SKM-1 (cell line): ENCODE measurements around the gene SULT2B1.

ENCODE experiments used
- DNase-seq: peaks from one replicate; lab custom pipeline; 2025; ENCODE audit not compliant: unreplicated experiment; lab: John Stamatoyannopoulos, UW

The SULT2B1 gene

DNA sequence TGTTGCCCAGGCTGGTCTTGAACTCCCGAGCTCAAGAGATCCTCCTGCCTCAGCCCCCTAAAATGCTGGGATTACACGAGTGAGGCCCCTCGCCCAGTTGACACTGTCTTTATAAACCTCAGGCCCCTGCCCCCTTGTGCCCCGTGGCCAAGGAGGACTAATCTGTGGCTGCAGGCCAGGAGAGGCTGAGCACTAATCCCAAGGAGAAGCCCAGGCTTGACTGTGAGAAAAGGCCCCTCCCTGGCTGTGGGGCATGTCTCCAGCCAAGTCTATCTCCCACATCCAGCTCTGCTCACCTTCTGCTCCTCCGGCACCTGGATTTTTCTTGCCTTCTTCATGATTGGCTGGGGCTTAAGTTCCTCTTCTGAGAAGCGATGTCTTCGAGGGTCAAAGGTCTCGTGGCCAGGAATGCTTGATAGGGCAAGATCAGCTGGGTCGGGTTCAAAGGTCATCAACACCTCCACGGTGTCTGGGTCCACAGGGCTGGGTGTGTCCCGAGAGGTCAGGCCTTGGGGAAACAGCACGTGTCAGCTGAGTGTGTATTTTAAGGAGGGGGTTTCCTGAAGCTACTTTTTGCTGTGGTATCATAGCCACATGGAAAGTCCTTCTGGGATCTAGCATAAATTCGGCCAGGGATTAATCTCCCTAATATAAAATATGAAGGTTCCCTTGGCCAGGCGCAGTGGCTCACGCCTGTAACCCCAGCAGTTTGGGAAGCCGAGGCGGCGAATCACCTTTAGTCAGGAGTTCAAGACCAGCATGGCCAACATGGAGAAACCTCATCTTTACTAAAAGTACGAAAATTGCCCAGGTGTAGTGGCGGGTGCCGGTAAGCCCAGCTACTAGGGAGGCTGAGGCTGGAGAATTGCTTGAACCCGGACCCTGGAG, 81.4 kb downstream of the SULT2B1 start:
- DNase-seq, result no peak

GRCh38 chr19:48634036-48634342, 82.0 kb downstream of the SULT2B1 start:
- DNase-seq, result no peak

DNA sequence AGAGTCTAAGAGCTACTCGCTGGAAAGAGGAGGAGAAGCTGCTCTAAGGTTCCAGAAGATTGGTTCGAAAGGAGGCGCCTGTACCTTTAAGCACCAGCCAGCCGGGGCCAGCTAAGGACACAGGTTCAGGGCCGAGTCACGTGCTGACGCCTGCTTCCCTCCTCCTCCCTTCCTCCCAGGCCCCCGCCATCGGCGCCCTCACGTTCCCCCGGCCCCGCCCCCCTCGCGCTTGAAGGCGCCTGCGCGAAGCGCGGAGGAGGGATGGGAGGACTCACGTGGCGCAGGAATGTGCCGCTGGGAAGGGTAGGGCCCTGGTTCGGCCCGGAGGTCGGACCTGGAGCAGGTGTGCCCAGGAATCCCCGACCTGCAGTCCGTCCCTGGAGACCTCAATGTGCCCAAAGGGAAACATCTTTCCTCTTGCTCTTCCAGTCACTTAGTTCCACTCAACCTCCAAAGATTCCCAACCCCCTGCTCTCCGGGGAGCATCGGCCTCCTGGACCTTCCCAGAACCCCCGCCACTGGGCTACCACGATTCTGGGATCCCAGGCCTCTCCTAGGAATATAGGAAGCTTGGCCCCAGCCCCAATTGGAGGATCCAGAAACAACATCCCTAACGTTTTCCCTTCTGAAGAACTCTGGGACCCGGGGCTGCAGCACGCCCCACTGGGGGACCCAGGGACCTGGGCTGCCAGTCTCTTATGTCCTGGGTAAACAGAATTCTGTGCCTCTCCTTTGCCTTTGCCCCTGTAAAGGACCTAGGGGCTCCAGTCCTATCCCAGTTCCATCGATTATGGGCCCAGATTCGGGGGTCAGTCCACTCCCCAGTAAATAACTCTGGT, 82.7 kb downstream of the SULT2B1 start:
- DNase-seq, result peak; percentile 69

GRCh38 chr19:48635263-48635965, 83.4 kb downstream of the SULT2B1 start:
- DNase-seq, result peak; percentile 5

DNA sequence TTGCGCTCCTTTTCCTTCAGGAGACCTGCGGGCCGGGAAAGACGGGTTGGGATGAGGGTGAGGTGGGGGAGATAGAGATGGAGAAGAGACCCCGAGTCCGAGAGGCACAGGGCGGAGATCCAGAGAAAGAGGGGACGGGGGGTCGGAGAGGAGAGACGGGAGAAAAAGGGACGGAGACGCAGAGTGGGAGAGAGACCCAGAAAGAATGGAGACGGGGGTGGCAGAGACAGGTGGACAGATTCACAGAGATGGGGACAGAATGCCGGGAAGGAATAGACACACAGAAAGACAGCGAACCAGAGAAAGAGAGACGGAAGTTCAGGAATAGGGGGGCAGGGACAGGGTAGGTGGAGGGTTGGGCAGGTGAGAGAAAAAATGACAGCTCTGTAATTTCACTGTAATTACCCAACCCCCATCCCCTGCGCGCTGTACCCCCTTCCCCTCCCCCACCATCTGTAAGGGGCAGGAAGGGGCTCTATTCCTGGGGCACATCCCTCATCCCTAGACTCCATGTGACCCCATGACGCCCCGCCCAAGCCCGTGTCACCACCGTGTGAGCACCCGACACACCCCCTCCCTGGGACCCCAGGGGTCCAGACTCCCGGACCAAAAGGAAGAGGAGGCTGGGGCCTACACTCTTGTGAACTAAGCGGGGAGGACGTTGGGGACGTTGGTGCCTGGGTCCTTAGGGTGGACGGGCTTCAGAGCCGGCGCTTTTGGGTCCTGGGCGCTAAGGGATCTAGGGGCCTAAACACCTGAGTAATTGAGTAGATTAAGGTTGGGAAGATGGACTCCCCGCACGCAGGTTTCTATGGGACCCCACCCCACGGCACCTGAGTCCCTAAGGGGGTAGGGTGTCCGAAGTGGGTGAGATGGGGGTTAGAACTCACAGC, 84.2 kb downstream of the SULT2B1 start:
- no peak for DNase-seq

GRCh38 chr19:48636859-48637448, 85.0 kb downstream of the SULT2B1 start, which contains the start of gene DBP:
TSS of gene DBP (minus strand) at chr19:48637379. CDS start at chr19:48636994, 385 bp downstream.
- no peak for DNase-seq

- DNase-seq, result peak; percentile 81
Measured at GRCh38 chr19:48637449-48637947, 85.5 kb downstream of the SULT2B1 start.

DNA sequence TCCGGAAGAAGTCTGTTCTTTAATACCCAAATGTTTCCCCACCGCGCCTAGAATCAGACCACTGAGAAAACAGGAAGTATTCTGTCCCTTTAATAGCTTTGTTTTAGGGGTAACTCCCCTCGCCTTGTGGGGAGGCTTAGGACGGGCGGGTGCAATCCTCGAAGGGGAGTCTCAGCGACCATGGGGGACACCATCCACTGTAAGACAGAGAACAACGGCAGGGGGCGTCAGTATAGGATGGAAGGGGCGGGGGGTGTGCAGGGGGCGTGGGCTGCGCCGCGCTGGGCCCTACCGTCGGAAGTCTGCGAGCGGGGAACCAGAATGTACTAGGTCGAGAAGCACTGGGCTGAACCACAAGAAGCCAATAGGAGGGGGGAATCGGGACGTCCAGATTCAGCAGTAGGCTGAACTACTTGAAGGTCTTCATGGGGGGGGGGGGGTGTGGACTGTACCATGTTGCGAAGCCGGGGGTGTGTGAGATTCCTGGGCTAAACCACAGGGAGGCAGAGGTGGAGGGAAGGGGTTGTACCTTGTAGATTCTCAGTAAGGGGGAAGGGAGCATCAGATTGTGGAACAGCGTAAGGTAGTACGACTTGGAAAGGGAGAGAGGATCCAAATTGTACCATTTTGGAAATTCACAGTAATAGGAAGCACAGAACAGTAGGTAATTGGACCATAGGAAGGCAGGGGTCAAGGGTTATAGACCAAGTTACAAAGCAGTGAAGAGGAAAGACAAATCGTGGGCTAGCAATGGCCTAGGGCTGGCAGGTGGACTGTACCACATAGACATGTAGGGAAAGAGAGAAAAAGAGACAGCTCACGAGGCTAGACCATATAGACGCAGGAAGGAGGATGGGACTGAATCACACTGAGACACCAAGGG, 86.2 kb downstream of the SULT2B1 start:
- DNase-seq, result peak; percentile 61

DNA sequence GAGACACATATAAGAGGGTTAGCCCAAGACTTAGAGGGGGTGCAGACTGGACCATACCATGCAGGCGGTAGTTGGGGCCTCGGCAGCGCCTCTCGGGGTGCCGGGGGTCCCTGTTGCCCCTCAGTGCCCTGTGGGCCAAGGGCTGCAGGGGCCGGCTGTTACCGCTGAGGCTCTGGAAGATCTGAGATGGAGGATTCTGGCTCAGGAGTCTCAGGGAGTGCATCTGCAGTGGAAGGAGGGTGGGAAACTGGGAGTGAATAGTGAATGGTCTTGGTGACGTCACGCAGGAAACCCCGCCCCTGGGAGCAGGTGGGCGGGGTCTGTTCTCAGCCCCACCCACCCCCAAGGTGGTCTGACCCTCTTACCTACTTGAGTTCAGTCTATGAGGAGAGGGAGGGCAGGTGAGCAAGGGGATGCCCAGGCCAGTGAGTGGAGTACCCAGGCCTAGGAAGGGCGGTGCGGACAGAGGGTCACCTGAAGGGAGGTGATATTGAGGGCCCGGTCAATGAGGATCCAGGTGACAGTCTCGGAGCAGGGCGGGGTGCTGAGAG, 86.9 kb downstream of the SULT2B1 start:
- no peak for DNase-seq

DNA sequence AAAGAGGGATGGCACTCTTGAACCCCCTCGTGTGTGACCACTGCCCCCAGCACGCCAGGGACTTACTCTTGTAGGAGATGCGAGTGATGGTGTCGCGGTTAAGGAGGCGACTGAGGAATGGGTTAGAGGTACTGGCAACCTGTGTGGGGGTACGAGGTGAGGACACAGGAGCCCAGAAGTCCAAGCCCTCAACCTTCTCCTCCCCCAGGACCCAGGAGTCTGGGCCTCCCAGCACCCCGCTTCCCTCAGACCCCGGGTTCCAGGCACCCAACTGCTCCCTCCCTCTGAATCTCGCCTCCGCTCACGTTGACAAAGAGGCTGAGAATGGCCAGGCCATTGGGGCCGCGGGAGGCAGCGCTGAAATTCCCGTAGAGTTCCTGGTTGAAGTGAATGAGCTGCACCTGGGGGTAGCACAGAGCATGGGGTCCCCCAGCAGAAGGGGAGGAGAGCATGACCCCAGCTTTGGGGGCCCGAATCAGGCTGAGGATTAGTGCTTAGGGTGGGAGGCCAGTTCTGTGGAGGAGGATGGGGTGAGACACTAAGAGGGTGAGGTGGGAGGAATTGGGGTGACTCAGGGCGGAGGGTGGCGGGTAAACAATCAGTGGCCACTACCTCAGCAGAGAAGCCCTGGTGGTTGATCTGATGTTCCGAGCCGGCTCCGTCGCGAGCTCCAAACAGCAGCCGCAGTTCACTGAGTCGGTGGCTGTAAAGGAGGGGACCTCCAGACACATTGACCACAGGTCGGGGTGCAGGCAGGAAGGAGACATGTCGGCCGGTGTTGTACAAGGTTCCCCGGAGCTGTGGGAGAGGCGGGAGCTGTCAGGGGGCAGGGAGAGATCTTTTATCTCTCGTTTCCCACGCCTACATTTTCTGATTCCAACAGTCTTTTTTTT, 87.8 kb downstream of the SULT2B1 start:
- DNase-seq, result no peak

DNA sequence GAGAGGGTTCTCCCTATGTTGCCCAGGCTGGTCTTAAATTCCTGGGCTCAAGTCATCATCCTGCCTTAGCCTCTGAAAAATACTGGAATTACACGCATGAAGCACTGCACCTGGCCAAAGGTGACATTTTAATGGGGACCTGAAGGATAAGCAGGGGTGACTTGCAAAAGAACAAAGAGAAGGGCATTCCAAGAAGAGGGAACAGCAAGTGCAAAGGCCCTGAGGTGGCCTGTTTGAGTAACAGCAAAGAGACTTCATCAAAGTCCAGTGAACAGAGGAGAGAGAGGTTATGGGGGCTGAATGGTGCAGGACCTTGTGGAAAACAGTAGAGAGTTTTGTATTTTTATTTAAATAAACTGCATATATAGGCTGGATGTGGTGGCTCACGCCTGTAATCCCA, 89.9 kb downstream of the SULT2B1 start:
- no peak for DNase-seq

- DNase-seq, result no peak
Measured at GRCh38 chr19:48642862-48643261, 90.9 kb downstream of the SULT2B1 start.

DNA sequence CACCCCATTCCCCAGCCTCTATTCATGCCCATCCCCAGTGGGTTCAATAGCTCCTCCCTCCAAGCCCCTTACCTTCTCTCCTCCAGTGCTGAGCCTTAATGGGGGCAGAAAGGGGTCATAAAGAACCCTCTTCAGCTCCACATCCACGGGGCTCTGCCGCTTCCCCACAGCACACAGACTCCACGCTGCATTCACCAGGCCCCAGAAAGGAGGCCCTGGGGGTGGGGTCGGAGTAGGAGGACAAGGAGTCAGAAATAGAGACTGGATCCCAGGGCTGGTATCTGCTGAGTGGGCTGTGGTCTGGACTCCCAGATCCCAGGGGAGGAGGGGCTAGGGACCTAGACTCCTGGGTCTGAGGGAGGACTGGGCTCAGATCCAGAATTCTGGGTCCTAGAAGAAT, 92.4 kb downstream of the SULT2B1 start:
- no peak for DNase-seq

DNA sequence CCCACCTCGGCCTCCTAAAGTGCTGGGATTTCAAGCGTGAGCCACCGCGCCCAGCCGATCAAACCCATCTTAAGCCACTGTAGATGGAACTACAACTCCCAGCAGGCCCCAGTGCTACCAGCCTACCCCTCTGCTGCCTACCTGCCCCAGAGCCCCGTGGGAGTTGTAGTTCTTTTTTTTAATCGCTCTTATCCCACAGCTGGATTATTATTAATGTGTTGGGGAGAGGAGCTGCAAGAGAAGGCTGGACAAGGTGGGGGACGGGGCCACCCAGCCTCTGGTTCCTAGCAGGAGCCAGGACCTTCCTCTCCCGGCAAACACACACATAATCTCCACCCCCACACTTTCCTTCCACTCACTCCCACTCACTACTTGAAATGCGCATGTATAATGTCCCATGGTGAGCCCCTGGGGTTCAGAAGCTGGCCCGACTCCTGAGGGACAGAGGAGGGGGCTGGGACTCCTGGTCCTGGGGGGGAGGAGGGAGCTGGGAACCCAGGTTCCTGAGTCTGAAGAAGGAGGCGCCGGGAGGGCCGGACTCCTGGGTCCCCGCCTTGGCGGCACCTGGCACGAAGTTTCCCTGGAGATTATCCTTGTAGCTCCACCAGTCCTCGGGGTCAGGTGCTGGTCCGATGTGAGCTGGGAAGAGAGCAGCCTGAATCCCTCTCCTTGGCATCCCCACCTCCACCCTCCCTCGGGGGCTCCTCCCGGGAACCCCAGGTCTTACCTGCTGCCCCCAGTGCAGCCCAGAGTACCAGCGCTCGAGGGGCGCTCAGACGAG, 93.1 kb downstream of the SULT2B1 start:
- peak; percentile 31 for DNase-seq

GRCh38 chr19:48645620-48646000, 93.6 kb downstream of the SULT2B1 start:
- DNase-seq, result no peak

DNA sequence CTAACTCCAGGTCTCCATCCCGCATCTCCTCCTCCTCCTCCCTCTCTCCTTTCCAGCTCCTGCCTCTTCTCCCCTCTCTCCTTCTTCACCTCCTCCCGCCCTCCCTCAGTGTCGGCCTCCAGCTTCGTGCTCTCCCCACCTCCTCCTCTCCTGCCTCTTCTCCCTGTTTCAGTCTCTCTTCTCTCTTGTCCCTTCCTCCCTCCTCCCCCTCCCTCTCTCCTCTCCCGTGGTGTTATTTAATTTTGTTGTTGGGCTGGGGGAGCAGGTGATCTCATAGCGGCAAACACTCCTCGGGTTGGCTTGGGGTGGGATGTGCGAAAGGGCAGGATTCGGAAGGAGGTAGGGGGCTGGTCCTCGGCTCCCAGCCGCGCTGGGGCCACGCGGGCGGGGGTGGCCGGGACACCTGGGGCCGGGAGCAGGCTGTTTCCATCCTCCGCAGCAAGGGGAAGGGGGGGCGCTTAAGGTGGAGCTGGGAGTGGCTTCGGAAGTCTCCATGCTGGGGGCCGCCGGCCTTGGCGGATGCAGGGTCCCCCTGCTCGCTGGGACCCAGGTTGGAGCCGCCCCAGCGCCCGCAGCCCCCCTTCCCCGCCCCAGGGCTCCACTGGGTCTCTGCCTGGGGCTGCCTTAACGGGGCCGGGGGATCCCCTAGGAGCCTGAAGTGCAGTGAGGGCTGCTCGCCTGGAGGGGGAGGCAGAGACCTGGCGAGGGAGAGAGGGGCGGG, 94.2 kb downstream of the SULT2B1 start, which contains the start of gene CA11:
Gene CA11, minus strand, starts transcription at position 187 of the 721 bp plus-strand sequence. CDS start 555 bp downstream, outside the sequence.
- DNase-seq, result peak; percentile 35
